HepG2 (cell line): ENCODE data around the gene CISD3. TPM values are rescaled to one million over a fixed set of nuclear protein-coding genes. Genes with fewer than 3 reads are reported as not detected.

ENCODE experiments used
- CHD4 ChIP-seq: fragments of 200-600 bp; sonication (generic); IDR thresholded peaks from 2 replicates; pipeline ENCODE4 v1.7.0; 2017; ENCODE audit warnings: mild to moderate bottlenecking, low read length, borderline replicate concordance
- FOXA3 ChIP-seq: IDR thresholded peaks from 2 replicates; pipeline ENCODE4 v1.6.1; 2016; ENCODE audit warnings: missing genetic modification reagents, missing compliant biosample characterization
- GLMP ChIP-seq: sonication (generic); formaldehyde crosslinking; IDR thresholded peaks from 2 replicates; pipeline ENCODE4 v1.9.0; 2021; ENCODE audit warnings: missing genetic modification reagents, mild to moderate bottlenecking, borderline replicate concordance
- GTF3A ChIP-seq: sonication (generic); formaldehyde crosslinking; conservative IDR thresholded peaks from 2 replicates; pipeline ENCODE4 v1.4.0; 2020; ENCODE audit warnings: mild to moderate bottlenecking, missing genetic modification reagents
- JARID2 ChIP-seq: sonication (generic); formaldehyde crosslinking; IDR thresholded peaks from 2 replicates; pipeline ENCODE4 v1.8.1; 2023; ENCODE audit warnings: missing genetic modification reagents, inconsistent platforms; ENCODE audit not compliant: insufficient replicate concordance
- MTF2 ChIP-seq: sonication (generic); formaldehyde crosslinking; IDR thresholded peaks from 2 replicates; pipeline ENCODE4 v1.5.0; 2020; ENCODE audit warnings: missing genetic modification reagents, borderline replicate concordance
- MXI1 ChIP-seq: IDR thresholded peaks from 3 replicates; pipeline ENCODE4 v1.6.1; 2012; ENCODE audit warnings: low read depth, low read length, inconsistent platforms, borderline replicate concordance
- NFE2L1 ChIP-seq: sonication (generic); formaldehyde crosslinking; IDR thresholded peaks from 2 replicates; pipeline ENCODE4 v1.4.0; 2020; ENCODE audit warnings: missing genetic modification reagents, mild to moderate bottlenecking, borderline replicate concordance
- NRL ChIP-seq: sonication (generic); formaldehyde crosslinking; IDR thresholded peaks from 2 replicates; pipeline ENCODE4 v1.5.0; 2020; ENCODE audit warnings: missing genetic modification reagents, mild to moderate bottlenecking, moderate library complexity, borderline replicate concordance
- REPIN1 ChIP-seq: sonication (generic); formaldehyde crosslinking; IDR thresholded peaks from 2 replicates; pipeline ENCODE4 v1.8.0; 2022; ENCODE audit warnings: missing genetic modification reagents, low read depth, mild to moderate bottlenecking, borderline replicate concordance
- SNAPC2 ChIP-seq: sonication (generic); formaldehyde crosslinking; IDR thresholded peaks from 2 replicates; pipeline ENCODE4 v1.8.1; 2022; ENCODE audit warnings: mild to moderate bottlenecking, missing genetic modification reagents
- TARDBP ChIP-seq: sonication (generic); formaldehyde crosslinking; IDR thresholded peaks from 2 replicates; pipeline ENCODE4 v1.8.0; 2022; ENCODE audit warnings: mild to moderate bottlenecking, missing genetic modification reagents
- YEATS2 ChIP-seq: sonication (generic); formaldehyde crosslinking; IDR thresholded peaks from 2 replicates; pipeline ENCODE4 v1.4.0; 2020; ENCODE audit warnings: missing genetic modification reagents, borderline replicate concordance
- ZNF235 ChIP-seq: sonication (generic); formaldehyde crosslinking; IDR thresholded peaks from 2 replicates; pipeline ENCODE4 v1.8.1; 2023; ENCODE audit warnings: mild to moderate bottlenecking, missing genetic modification reagents, borderline replicate concordance
- ZNF501 ChIP-seq: sonication (generic); formaldehyde crosslinking; IDR thresholded peaks from 2 replicates; pipeline ENCODE4 v1.5.1; 2020; ENCODE audit warnings: mild to moderate bottlenecking, moderate library complexity, missing genetic modification reagents
- polyA plus RNA-seq, 8 experiments: library from polyadenylated mRNA; depleted of rRNA in 3 of 8; stranded (reverse) in 7 of 8; unstranded in 1 of 8; fragments of >200 nt; fragmentation: Illumina TruSeq in 4 of 8; extraction: Trizol in 4 of 8; gene quantifications; 2 replicates each; pipeline versions ENCODE4 v1.2.1 to v1.2.3, GENCODE V29; 2011 to 2016; ENCODE audit warnings: low read depth in 4 of 8, missing spikeins in 1 of 8, mixed read lengths in 1 of 8; ENCODE audit not compliant: insufficient read depth in 1 of 8
- total RNA-seq, 5 experiments: library from RNA; depleted of rRNA; stranded (reverse); fragments of >200 nt; fragmentation: Illumina TruSeq; extraction: Trizol; gene quantifications; 2 replicates each; pipeline ENCODE4 v1.2.3, GENCODE V29; 2016; ENCODE audit warnings: low read depth in 1 of 5
- TF ChIP-seq, protein P1 (sequence below): sonication (generic); formaldehyde crosslinking; IDR thresholded peaks from 2 replicates; pipeline ENCODE4 v1.8.1; 2022; ENCODE audit warnings: mild to moderate bottlenecking, missing genetic modification reagents
- TF ChIP-seq, protein P2 (sequence below): IDR thresholded peaks from 2 replicates; pipeline ENCODE4 v1.6.1; 2016; ENCODE audit warnings: mild to moderate bottlenecking
- TF ChIP-seq, protein P3 (sequence below): sonication (generic); formaldehyde crosslinking; IDR thresholded peaks from 2 replicates; pipeline ENCODE4 v1.5.1; 2020; ENCODE audit warnings: missing genetic modification reagents, mild to moderate bottlenecking, borderline replicate concordance
- TF ChIP-seq, protein P4 (sequence below): IDR thresholded peaks from 2 replicates; pipeline ENCODE4 v1.6.1; 2012; ENCODE audit warnings: low read length, improper control_type of control experiment

CISD3 gene
- total and polyA plus RNA-seq, 2 of the 13 experiments (the other 11 are each of a cell fraction or from before 2014, with no cell fraction given), result 30.0 to 34.1 TPM

DNA sequence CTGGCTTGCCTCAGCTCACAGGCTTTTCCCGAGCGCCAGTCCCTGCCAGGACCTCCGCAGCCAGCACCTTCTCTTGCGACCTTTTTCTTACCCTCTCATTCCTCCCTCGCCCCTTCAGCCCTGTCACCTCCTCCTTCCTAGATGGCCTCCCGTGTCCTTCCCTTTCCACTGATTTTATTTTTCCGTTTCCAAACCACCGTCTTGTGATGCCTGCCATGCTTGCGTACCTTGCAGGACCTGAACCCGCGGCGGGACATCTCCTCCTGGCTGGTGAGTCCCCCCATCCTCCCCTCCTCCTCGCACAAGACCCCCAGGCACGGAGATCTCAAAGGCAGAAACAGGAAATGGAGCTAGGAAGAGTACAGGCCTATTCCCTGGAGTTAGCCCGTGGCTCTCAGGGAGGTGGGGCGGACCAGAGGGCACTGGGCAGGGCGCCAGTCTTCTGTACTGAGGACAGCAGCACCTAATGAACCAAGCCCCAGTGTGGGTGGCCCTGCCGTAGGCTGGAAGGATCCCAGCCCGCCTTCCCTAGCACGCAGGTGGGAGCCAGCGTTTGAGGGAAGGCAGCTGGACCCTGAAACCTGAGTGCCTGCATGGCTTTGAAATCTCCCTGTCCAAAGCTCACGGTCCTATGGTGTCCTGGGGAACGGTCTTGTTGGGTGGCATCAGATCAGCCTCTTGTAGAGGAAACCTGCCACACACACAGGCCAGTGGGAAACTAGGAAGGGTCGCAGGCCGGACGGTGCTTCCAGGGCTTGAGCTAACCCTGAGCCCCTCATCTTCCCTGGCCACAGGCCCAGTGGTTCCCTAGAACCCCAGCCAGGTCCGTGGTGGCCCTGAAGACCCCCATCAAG is 612 bp downstream of the CISD3 start (continued):
- TF ChIP-seq, protein P1, sequence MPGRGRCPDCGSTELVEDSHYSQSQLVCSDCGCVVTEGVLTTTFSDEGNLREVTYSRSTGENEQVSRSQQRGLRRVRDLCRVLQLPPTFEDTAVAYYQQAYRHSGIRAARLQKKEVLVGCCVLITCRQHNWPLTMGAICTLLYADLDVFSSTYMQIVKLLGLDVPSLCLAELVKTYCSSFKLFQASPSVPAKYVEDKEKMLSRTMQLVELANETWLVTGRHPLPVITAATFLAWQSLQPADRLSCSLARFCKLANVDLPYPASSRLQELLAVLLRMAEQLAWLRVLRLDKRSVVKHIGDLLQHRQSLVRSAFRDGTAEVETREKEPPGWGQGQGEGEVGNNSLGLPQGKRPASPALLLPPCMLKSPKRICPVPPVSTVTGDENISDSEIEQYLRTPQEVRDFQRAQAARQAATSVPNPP (CRISPR knock-in tag), result peak; percentile 66; the same call in 1 of the 2 replicates
- TF ChIP-seq NFE2L1 (CRISPR knock-in tag), result no peak
- TF ChIP-seq YEATS2 (CRISPR knock-in tag), result peak; percentile 63; the same call in 1 of the 2 replicates
- TF ChIP-seq, protein P2, sequence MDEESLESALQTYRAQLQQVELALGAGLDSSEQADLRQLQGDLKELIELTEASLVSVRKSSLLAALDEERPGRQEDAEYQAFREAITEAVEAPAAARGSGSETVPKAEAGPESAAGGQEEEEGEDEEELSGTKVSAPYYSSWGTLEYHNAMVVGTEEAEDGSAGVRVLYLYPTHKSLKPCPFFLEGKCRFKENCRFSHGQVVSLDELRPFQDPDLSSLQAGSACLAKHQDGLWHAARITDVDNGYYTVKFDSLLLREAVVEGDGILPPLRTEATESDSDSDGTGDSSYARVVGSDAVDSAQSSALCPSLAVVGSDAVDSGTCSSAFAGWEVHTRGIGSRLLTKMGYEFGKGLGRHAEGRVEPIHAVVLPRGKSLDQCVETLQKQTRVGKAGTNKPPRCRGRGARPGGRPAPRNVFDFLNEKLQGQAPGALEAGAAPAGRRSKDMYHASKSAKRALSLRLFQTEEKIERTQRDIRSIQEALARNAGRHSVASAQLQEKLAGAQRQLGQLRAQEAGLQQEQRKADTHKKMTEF (CRISPR knock-in tag), result peak; percentile 67; the same call in 1 of the 2 replicates
- peak; percentile 67; the same call in 2 of the 3 replicates for TF ChIP-seq MXI1
- peak; percentile 96 for TF ChIP-seq TARDBP (CRISPR knock-in tag)
- no peak for TF ChIP-seq FOXA3 (CRISPR knock-in tag)
- TF ChIP-seq ZNF235 (CRISPR knock-in tag), result no peak
- TF ChIP-seq, protein P3, sequence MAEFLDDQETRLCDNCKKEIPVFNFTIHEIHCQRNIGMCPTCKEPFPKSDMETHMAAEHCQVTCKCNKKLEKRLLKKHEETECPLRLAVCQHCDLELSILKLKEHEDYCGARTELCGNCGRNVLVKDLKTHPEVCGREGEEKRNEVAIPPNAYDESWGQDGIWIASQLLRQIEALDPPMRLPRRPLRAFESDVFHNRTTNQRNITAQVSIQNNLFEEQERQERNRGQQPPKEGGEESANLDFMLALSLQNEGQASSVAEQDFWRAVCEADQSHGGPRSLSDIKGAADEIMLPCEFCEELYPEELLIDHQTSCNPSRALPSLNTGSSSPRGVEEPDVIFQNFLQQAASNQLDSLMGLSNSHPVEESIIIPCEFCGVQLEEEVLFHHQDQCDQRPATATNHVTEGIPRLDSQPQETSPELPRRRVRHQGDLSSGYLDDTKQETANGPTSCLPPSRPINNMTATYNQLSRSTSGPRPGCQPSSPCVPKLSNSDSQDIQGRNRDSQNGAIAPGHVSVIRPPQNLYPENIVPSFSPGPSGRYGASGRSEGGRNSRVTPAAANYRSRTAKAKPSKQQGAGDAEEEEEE (CRISPR knock-in tag), result peak; percentile 78; the same call in 1 of the 2 replicates
- TF ChIP-seq ZNF501 (CRISPR knock-in tag), result peak; percentile 95
- peak; percentile 85 for TF ChIP-seq REPIN1 (CRISPR knock-in tag)
- peak; percentile 93 for TF ChIP-seq NRL (CRISPR knock-in tag)
- TF ChIP-seq SNAPC2, result peak; percentile 83; the same call in 1 of the 2 replicates
- TF ChIP-seq, protein P4, sequence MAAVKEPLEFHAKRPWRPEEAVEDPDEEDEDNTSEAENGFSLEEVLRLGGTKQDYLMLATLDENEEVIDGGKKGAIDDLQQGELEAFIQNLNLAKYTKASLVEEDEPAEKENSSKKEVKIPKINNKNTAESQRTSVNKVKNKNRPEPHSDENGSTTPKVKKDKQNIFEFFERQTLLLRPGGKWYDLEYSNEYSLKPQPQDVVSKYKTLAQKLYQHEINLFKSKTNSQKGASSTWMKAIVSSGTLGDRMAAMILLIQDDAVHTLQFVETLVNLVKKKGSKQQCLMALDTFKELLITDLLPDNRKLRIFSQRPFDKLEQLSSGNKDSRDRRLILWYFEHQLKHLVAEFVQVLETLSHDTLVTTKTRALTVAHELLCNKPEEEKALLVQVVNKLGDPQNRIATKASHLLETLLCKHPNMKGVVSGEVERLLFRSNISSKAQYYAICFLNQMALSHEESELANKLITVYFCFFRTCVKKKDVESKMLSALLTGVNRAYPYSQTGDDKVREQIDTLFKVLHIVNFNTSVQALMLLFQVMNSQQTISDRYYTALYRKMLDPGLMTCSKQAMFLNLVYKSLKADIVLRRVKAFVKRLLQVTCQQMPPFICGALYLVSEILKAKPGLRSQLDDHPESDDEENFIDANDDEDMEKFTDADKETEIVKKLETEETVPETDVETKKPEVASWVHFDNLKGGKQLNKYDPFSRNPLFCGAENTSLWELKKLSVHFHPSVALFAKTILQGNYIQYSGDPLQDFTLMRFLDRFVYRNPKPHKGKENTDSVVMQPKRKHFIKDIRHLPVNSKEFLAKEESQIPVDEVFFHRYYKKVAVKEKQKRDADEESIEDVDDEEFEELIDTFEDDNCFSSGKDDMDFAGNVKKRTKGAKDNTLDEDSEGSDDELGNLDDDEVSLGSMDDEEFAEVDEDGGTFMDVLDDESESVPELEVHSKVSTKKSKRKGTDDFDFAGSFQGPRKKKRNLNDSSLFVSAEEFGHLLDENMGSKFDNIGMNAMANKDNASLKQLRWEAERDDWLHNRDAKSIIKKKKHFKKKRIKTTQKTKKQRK, result no peak
- TF ChIP-seq GTF3A (CRISPR knock-in tag), result peak; percentile 69; the same call in 1 of the 2 replicates
- no peak for TF ChIP-seq GLMP (CRISPR knock-in tag)
- peak; percentile 63 for TF ChIP-seq JARID2 (CRISPR knock-in tag)
- TF ChIP-seq CHD4, result no peak
- no peak for TF ChIP-seq MTF2
